ENCODE results near the gene IFI16. TPM values are rescaled to one million over a fixed set of nuclear protein-coding genes. Genes with fewer than 3 reads are reported as not detected.
"Not testable (repeated sequence)": the region's sequence is repeated elsewhere in the genome, so short reads cannot be mapped to it uniquely, and the experiment has no call there.

The IFI16 gene
- total and polyA plus RNA-seq, 4 donors = 36.6 to 174 (median 110) TPM

DNA sequence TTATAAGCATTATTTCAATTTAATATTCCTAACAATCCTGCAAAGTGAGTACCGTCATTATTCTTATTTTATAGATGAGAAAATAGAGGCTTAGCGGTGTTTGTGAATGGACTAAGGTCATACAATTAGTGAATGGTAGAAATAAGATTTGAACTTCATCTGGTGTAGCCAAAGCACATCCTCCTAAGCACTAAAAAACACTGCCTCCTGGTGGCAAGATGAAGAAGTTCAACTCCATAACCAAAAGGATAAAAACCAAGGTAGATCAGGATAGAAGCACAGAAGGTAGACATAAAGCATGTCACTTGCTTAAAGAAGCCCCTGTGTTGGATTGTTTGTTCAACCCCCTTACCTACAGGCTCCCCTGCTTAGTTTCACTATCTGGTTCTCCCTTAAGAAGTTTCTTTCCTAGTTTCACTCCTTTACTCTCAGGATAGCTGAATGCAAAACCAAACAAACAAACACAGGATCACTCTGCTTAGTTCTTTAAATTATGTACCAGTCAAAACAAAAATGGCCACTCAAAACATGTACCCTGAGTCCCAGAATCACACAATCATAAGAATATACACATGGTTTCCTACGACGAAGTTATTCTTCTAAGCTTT is 79.6 kb downstream of the IFI16 start:
- intact Hi-C loops (cut with DNase I) = no loop called here
- Histone ChIP-seq H3K27ac (ENCODE audit: low read depth in 1 of 2, low read length in 2 of 2) (no peak overlapping the region), H3K4me1 (ENCODE audit: control insufficient read depth in 1 of 2, insufficient read depth in 2 of 2, low read length in 2 of 2) (no peaks in the 10 kb centered on the region), H3K27me3 (ENCODE audit: control insufficient read depth in 1 of 2, insufficient read depth in 2 of 2, low read length in 1 of 2) (no peaks in the 10 kb centered on the region), H3K9me3 (ENCODE audit: control insufficient read depth, low read length) (no peaks in the 10 kb centered on the region), H3K36me3 (ENCODE audit: control insufficient read depth in 1 of 2, insufficient read depth in 2 of 2, low read length in 1 of 2) (no peaks in the 10 kb centered on the region), H3K4me3 (ENCODE audit: low read length in 2 of 2) (no peak overlapping the region)
- 68 to 77% methylated on average over 4 of the region's 4 CpGs for WGBS, 2 donors
- ATAC-seq (ENCODE audit: low FRiP score) (no peak), DNase-seq (no peak)

DNA sequence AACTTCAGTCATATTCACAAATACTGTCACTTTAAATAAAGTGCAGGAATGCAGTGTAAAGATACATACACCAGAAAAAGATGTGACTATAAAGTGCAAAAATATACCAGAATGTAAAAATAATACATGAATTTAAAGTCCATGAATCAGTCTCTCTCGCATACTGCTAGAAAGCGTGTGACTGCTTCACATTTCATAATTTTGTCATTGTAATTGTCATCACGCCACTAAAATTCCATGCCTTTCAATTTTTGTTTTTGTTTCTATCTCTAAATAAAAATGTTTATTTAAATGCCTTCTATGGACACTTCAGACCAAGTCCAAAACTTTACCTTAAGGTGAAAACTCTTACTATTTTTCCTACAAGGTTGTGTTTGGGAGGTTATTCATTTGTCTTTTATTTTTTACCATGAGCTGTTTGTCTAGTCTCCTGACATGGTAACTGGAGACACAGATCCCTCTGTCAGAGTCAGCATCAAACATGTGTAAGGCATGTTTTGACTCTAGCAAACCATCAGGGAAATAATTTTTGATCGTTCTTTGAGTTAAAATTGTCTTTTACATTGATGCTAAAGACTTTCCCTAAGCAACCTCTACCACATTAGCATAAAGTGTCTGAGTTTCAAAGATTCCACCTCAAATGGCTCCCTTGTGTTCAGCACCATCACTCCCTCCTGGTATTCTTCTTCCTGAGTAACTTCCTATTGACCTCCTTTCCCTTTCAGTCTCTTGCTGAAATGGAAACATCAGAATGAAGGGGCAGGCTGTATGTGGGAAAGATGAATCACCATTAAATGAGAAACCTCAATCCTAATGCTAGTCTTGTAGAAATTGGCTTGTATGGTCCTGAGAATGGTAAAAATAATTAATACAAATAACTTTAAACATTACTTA is 80.8 kb downstream of the IFI16 start:
- WGBS, 2 donors = 42 to 65% methylated on average over 4 of the region's 4 CpGs
- ATAC-seq (ENCODE audit: low FRiP score) (no peak), DNase-seq (no peak)
- H3K4me1 ChIP-seq (ENCODE audit: control insufficient read depth in 1 of 2, insufficient read depth in 2 of 2, low read length in 2 of 2) = no peaks in the 10 kb centered on the region
- intact Hi-C loops (cut with DNase I) = no loop called here
- H3K4me3 ChIP-seq (ENCODE audit: low read length in 2 of 2) = no peak overlapping the region
- no peaks in the 10 kb centered on the region for H3K27me3 ChIP-seq (ENCODE audit: control insufficient read depth in 1 of 2, insufficient read depth in 2 of 2, low read length in 1 of 2)
- no peaks in the 10 kb centered on the region for H3K36me3 ChIP-seq (ENCODE audit: control insufficient read depth in 1 of 2, insufficient read depth in 2 of 2, low read length in 1 of 2)
- no peaks in the 10 kb centered on the region for H3K9me3 ChIP-seq (ENCODE audit: control insufficient read depth, low read length)
- H3K27ac ChIP-seq (ENCODE audit: low read depth in 1 of 2, low read length in 2 of 2) = no peak overlapping the region

- ATAC-seq (ENCODE audit: low FRiP score) (no peak), DNase-seq (no peak)
- Histone ChIP-seq H3K4me1 (ENCODE audit: control insufficient read depth in 1 of 2, insufficient read depth in 2 of 2, low read length in 2 of 2) (no peaks in the 10 kb centered on the region), H3K4me3 (ENCODE audit: low read length in 2 of 2) (no peak overlapping the region), H3K36me3 (ENCODE audit: control insufficient read depth in 1 of 2, insufficient read depth in 2 of 2, low read length in 1 of 2) (no peaks in the 10 kb centered on the region), H3K27ac (ENCODE audit: low read depth in 1 of 2, low read length in 2 of 2) (no peak overlapping the region), H3K9me3 (ENCODE audit: control insufficient read depth, low read length) (no peaks in the 10 kb centered on the region), H3K27me3 (ENCODE audit: control insufficient read depth in 1 of 2, insufficient read depth in 2 of 2, low read length in 1 of 2) (no peaks in the 10 kb centered on the region)
- intact Hi-C loops (cut with DNase I) = no loop called here
- WGBS, 2 donors = 61 to 69% methylated on average over 2 of the region's 2 CpGs
These were observed 81.5 kb downstream of the IFI16 start for GRCh38 chr1:159091180-159091560.

DNA sequence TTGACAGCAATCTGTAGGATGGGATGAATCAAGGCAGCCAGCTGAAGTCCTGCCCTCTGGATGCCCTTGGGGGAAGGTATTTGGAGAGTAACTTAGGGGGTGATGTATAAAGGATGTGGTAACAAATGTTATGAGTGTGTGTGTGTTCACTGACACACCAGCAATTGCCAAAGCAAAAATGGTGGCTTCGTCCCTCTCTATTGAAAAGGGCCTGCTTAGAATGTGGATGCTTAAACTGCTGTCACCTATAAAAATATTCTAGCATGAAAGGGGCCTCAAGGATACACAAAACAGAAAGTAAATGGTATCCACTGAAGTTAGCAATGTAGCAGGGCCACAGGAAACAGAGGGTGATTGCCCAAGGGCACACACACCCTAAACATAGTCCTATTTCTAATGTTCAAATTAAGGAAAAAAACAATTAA is 81.9 kb downstream of the IFI16 start:
- Histone ChIP-seq H3K9me3 (ENCODE audit: control insufficient read depth, low read length) (no peaks in the 10 kb centered on the region), H3K27me3 (ENCODE audit: control insufficient read depth in 1 of 2, insufficient read depth in 2 of 2, low read length in 1 of 2) (no peaks in the 10 kb centered on the region), H3K4me1 (ENCODE audit: control insufficient read depth in 1 of 2, insufficient read depth in 2 of 2, low read length in 2 of 2) (no peaks in the 10 kb centered on the region), H3K27ac (ENCODE audit: low read depth in 1 of 2, low read length in 2 of 2) (no peak overlapping the region), H3K4me3 (ENCODE audit: low read length in 2 of 2) (no peak overlapping the region), H3K36me3 (ENCODE audit: control insufficient read depth in 1 of 2, insufficient read depth in 2 of 2, low read length in 1 of 2) (no peaks in the 10 kb centered on the region)
- ATAC-seq (ENCODE audit: low FRiP score) = no peak
- DNase-seq = no peak
- 75 to 84% methylated on average over 1 of the region's 1 CpG for WGBS, 2 donors
- intact Hi-C loops (cut with DNase I) = no loop called here

- DNase-seq = no peak
- H3K27ac ChIP-seq (ENCODE audit: low read depth in 1 of 2, low read length in 2 of 2) = no peak overlapping the region
- WGBS, 2 donors = 54 to 66% methylated on average over 3 of the region's 3 CpGs
- H3K4me3 ChIP-seq (ENCODE audit: low read length in 2 of 2) = no peak overlapping the region
- ATAC-seq (ENCODE audit: low FRiP score) = no peak
- no peaks in the 10 kb centered on the region for H3K4me1 ChIP-seq (ENCODE audit: control insufficient read depth in 1 of 2, insufficient read depth in 2 of 2, low read length in 2 of 2)
- intact Hi-C loops (cut with DNase I) = no loop called here
- H3K9me3 ChIP-seq (ENCODE audit: control insufficient read depth, low read length) = no peaks in the 10 kb centered on the region
- H3K36me3 ChIP-seq (ENCODE audit: control insufficient read depth in 1 of 2, insufficient read depth in 2 of 2, low read length in 1 of 2) = no peaks in the 10 kb centered on the region
- H3K27me3 ChIP-seq (ENCODE audit: control insufficient read depth in 1 of 2, insufficient read depth in 2 of 2, low read length in 1 of 2) = no peaks in the 10 kb centered on the region
These were observed 82.5 kb downstream of the IFI16 start for GRCh38 chr1:159092036-159092760.

- Histone ChIP-seq H3K4me1 (ENCODE audit: control insufficient read depth in 1 of 2, insufficient read depth in 2 of 2, low read length in 2 of 2) (no peaks in the 10 kb centered on the region), H3K4me3 (ENCODE audit: low read length in 2 of 2) (no peak overlapping the region), H3K27me3 (ENCODE audit: control insufficient read depth in 1 of 2, insufficient read depth in 2 of 2, low read length in 1 of 2) (no peaks in the 10 kb centered on the region), H3K27ac (ENCODE audit: low read depth in 1 of 2, low read length in 2 of 2) (no peak overlapping the region), H3K36me3 (ENCODE audit: control insufficient read depth in 1 of 2, insufficient read depth in 2 of 2, low read length in 1 of 2) (no peaks in the 10 kb centered on the region), H3K9me3 (ENCODE audit: control insufficient read depth, low read length) (no peaks in the 10 kb centered on the region)
- no peak for DNase-seq
- WGBS, 2 donors = 63 to 69% methylated on average over 3 of the region's 3 CpGs
- intact Hi-C loops (cut with DNase I) = no loop called here
- ATAC-seq (ENCODE audit: low FRiP score) = no peak
These were observed 88.9 kb downstream of the IFI16 start for GRCh38 chr1:159098596-159098995.

GRCh38 chr1:159100589-159100988 is 90.9 kb downstream of the IFI16 start:
- WGBS, 2 donors = 66 to 67% methylated on average over 1 of the region's 1 CpG
- no peaks in the 10 kb centered on the region for H3K27me3 ChIP-seq (ENCODE audit: control insufficient read depth in 1 of 2, insufficient read depth in 2 of 2, low read length in 1 of 2)
- ATAC-seq (ENCODE audit: low FRiP score) (no peak), DNase-seq (no peak)
- no peaks in the 10 kb centered on the region for H3K36me3 ChIP-seq (ENCODE audit: control insufficient read depth in 1 of 2, insufficient read depth in 2 of 2, low read length in 1 of 2)
- intact Hi-C loops (cut with DNase I) = no loop called here
- no peak overlapping the region for H3K27ac ChIP-seq (ENCODE audit: low read depth in 1 of 2, low read length in 2 of 2)
- H3K9me3 ChIP-seq (ENCODE audit: control insufficient read depth, low read length) = no peaks in the 10 kb centered on the region
- no peaks in the 10 kb centered on the region for H3K4me1 ChIP-seq (ENCODE audit: control insufficient read depth in 1 of 2, insufficient read depth in 2 of 2, low read length in 2 of 2)
- H3K4me3 ChIP-seq (ENCODE audit: low read length in 2 of 2) = no peak overlapping the region

DNA sequence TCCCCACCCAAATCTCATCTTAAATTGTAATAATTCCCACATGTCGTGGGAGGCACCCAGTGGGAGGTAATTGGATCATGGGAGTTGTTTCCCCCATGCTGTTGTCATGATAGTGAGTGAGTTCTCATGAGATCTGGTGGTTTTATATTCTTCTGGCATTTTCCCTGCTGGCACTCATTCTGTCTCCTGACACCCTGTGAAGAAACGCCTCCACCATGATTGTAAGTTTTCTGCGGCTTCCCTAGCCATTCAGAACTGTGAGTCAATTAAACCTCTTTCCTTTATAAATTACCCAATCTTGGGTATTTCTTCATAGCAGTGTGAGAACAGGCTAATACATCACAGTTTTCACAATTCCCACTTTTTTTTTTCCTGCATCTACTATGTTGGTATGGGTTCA is 93.3 kb downstream of the IFI16 start:
- H3K36me3 ChIP-seq (ENCODE audit: control insufficient read depth in 1 of 2, insufficient read depth in 2 of 2, low read length in 1 of 2); intact Hi-C loops (cut with DNase I); H3K27me3 ChIP-seq (ENCODE audit: control insufficient read depth in 1 of 2, insufficient read depth in 2 of 2, low read length in 1 of 2); ATAC-seq (ENCODE audit: low FRiP score); H3K4me1 ChIP-seq (ENCODE audit: control insufficient read depth in 1 of 2, insufficient read depth in 2 of 2, low read length in 2 of 2); H3K4me3 ChIP-seq (ENCODE audit: low read length in 2 of 2); H3K9me3 ChIP-seq (ENCODE audit: control insufficient read depth, low read length); DNase-seq; H3K27ac ChIP-seq (ENCODE audit: low read depth in 1 of 2, low read length in 2 of 2): not testable (repeated sequence)
- WGBS, 2 donors = 71 to 79% methylated on average over 3 of the region's 3 CpGs

All from aorta (tissue), 5 donors.